GM23248 (cell line): Measurements from ENCODE around the gene ARL5B.
"Not testable (repeated sequence)": the region's sequence is repeated elsewhere in the genome, so short reads cannot be mapped to it uniquely, and the experiment has no call there.

Source experiments
- EZH2 ChIP-seq: fragments of 200-600 bp; sonication (generic); IDR thresholded peaks from 2 replicates; pipeline ENCODE4 v1.6.1; 2018; ENCODE audit warnings: antibody characterized with exemption, mild to moderate bottlenecking; ENCODE audit not compliant: insufficient read depth, poor library complexity, severe bottlenecking
- EZH2phosphoT487 ChIP-seq: fragments of 200-600 bp; sonication (generic); IDR thresholded peaks from 2 replicates; pipeline ENCODE4 v1.6.1; 2018; ENCODE audit warnings: antibody characterized with exemption, moderate library complexity, mild to moderate bottlenecking, low read depth; ENCODE audit not compliant: insufficient read depth

DNA sequence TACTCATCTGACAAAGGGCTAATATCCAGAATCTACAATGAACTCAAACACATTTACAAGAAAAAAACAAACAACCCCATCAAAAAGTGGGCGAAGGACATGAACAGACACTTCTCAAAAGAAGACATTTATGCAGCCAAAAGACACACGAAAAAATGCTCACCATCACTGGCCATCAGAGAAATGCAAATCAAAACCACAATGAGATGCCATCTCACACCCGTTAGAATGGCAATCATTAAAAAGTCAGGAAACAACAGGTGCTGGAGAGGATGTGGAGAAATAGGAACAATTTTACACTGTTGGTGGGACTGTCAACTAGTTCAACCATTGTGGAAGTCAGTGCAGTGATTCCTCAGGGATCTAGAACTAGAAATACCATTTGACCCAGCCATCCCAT, 26.7 kb upstream of the ARL5B start:
- TF ChIP-seq EZH2, EZH2phosphoT487: not testable (repeated sequence)
